WTC11 (cell line): ENCODE data around the gene GPER1.

Experiments
- ATF2 ChIP-seq: sonication (generic); formaldehyde crosslinking; IDR thresholded peaks from 2 replicates; pipeline ENCODE4 v1.8.1; 2022; ENCODE audit warnings: low read depth, missing genetic modification reagents, borderline replicate concordance
- CTCF ChIP-seq: fragments of 200-600 bp; IDR thresholded peaks from 2 replicates; pipeline ENCODE4 v1.8.0; 2022; ENCODE audit warnings: antibody characterized with exemption
- ESRRA ChIP-seq: sonication (generic); formaldehyde crosslinking; IDR thresholded peaks from 2 replicates; pipeline ENCODE4 v1.8.1; 2022; ENCODE audit warnings: mild to moderate bottlenecking, missing genetic modification reagents, borderline replicate concordance
- HMGXB4 ChIP-seq: sonication (generic); formaldehyde crosslinking; IDR thresholded peaks from 2 replicates; pipeline ENCODE4 v1.8.1; 2023; ENCODE audit warnings: mild to moderate bottlenecking, moderate library complexity, missing genetic modification reagents
- SMAD4 ChIP-seq: sonication (generic); formaldehyde crosslinking; IDR thresholded peaks from 2 replicates; pipeline ENCODE4 v1.8.0; 2022; ENCODE audit warnings: mild to moderate bottlenecking, missing genetic modification reagents
- TF ChIP-seq, protein P1 (sequence below): sonication (generic); formaldehyde crosslinking; IDR thresholded peaks from 2 replicates; pipeline ENCODE4 v1.8.1; 2022; ENCODE audit warnings: mild to moderate bottlenecking, moderate library complexity, missing genetic modification reagents
- TF ChIP-seq, protein P2 (sequence below): sonication (generic); formaldehyde crosslinking; IDR thresholded peaks from 2 replicates; pipeline ENCODE4 v1.8.0; 2022; ENCODE audit warnings: mild to moderate bottlenecking, missing genetic modification reagents

DNA sequence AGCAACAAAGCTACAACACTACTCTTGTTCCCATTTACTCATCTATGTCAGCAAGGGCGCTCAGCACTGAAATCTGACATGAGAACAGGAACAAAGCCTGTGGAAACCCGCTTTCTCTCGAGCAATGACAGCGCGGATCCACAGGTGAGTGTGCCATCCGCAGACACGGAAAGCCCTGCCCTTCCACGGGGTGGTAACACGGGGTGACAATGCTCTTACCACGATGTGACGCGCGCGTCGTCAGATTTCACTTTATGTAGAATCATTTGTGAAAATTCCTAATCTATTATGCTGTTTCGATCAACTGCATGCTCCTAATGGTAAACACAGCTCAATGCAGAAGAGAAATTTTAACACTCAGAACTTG, 37.7 kb downstream of the GPER1 start:
- TF ChIP-seq, protein P1, sequence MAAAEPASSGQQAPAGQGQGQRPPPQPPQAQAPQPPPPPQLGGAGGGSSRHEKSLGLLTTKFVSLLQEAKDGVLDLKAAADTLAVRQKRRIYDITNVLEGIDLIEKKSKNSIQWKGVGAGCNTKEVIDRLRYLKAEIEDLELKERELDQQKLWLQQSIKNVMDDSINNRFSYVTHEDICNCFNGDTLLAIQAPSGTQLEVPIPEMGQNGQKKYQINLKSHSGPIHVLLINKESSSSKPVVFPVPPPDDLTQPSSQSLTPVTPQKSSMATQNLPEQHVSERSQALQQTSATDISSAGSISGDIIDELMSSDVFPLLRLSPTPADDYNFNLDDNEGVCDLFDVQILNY (CRISPR knock-in tag), result no peak
- TF ChIP-seq, protein P2, sequence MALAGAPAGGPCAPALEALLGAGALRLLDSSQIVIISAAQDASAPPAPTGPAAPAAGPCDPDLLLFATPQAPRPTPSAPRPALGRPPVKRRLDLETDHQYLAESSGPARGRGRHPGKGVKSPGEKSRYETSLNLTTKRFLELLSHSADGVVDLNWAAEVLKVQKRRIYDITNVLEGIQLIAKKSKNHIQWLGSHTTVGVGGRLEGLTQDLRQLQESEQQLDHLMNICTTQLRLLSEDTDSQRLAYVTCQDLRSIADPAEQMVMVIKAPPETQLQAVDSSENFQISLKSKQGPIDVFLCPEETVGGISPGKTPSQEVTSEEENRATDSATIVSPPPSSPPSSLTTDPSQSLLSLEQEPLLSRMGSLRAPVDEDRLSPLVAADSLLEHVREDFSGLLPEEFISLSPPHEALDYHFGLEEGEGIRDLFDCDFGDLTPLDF, result no peak
- TF ChIP-seq SMAD4 (CRISPR knock-in tag), result no peak
- TF ChIP-seq HMGXB4 (CRISPR knock-in tag), result no peak
- no peak for TF ChIP-seq ATF2 (CRISPR knock-in tag)
- no peak for TF ChIP-seq ESRRA
- TF ChIP-seq CTCF, result no peak
